ENCODE results near the gene LSM6.

LSM6 gene

GRCh38 chr4:146214238-146214637, 38.7 kb downstream of the LSM6 start, which contains the start of gene REELD1:
Gene REELD1 (plus strand): TSS chr4:146214538. CDS start chr4:146216953, 2,415 bp downstream.
- no peaks in the 10 kb centered on the region for H3K4me1 Mint-ChIP-seq
- H3K4me3 Mint-ChIP-seq = no peak within 1 kb of the TSS
- H3K27ac Mint-ChIP-seq = no peak within 1 kb of the TSS
- no peaks in the 10 kb centered on the region for H3K27me3 Mint-ChIP-seq
- no peaks in the 10 kb centered on the region for H3K9me3 Mint-ChIP-seq
- no peaks in the 10 kb centered on the region for H3K36me3 Mint-ChIP-seq

DNA sequence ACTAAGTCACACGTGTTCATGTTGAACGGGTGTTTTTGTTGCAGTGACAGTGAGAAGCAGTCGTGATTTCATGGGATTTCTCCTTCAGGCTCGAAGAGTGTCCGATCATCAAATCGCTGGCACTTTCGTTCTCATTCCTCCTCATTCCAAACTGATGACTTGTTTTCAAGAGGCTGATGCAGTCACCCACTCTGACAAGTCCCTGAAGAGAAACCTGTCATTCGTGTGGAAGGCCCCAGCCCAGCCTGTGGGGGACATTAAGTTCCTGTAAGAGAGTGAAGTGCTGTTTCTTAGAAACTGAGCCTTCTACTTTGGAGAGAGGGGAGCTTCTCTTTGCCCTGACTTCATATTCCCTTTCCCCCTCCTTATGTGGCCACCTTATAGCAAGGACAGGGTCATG, 46.8 kb downstream of the LSM6 start:
- H3K4me1 Mint-ChIP-seq = no peaks in the 10 kb centered on the region
- no peaks in the 10 kb centered on the region for H3K36me3 Mint-ChIP-seq
- H3K4me3 Mint-ChIP-seq = no peak overlapping the region
- H3K27ac Mint-ChIP-seq = no peak overlapping the region
- no peaks in the 10 kb centered on the region for H3K9me3 Mint-ChIP-seq
- H3K27me3 Mint-ChIP-seq = no peaks in the 10 kb centered on the region

- no peaks in the 10 kb centered on the region for H3K36me3 Mint-ChIP-seq
- no peaks in the 10 kb centered on the region for H3K27me3 Mint-ChIP-seq
- no peaks in the 10 kb centered on the region for H3K4me1 Mint-ChIP-seq
- no peak overlapping the region for H3K4me3 Mint-ChIP-seq
- no peak overlapping the region for H3K27ac Mint-ChIP-seq
- no peaks in the 10 kb centered on the region for H3K9me3 Mint-ChIP-seq
These were observed 48.9 kb downstream of the LSM6 start for GRCh38 chr4:146224326-146224966.

GRCh38 chr4:146229406-146229805, 53.9 kb downstream of the LSM6 start:
- H3K4me1 Mint-ChIP-seq = no peaks in the 10 kb centered on the region
- H3K4me3 Mint-ChIP-seq = no peak overlapping the region
- H3K36me3 Mint-ChIP-seq = no peaks in the 10 kb centered on the region
- no peaks in the 10 kb centered on the region for H3K9me3 Mint-ChIP-seq
- H3K27ac Mint-ChIP-seq = no peak overlapping the region
- H3K27me3 Mint-ChIP-seq = no peaks in the 10 kb centered on the region

- Mint-ChIP-seq H3K4me3 (no peak overlapping the region), H3K4me1 (no peaks in the 10 kb centered on the region), H3K27ac (no peak overlapping the region), H3K27me3 (no peaks in the 10 kb centered on the region), H3K9me3 (no peaks in the 10 kb centered on the region), H3K36me3 (no peaks in the 10 kb centered on the region)
These were observed 56.7 kb downstream of the LSM6 start for GRCh38 chr4:146232131-146232722.

- H3K27ac Mint-ChIP-seq = no peak overlapping the region
- no peak overlapping the region for H3K4me3 Mint-ChIP-seq
- peaks cover 1% of the 10 kb centered on the region for H3K27me3 Mint-ChIP-seq
- H3K9me3 Mint-ChIP-seq = no peaks in the 10 kb centered on the region
- H3K36me3 Mint-ChIP-seq = no peaks in the 10 kb centered on the region
- no peaks in the 10 kb centered on the region for H3K4me1 Mint-ChIP-seq
These were observed 60.2 kb downstream of the LSM6 start for GRCh38 chr4:146235654-146236177.

DNA sequence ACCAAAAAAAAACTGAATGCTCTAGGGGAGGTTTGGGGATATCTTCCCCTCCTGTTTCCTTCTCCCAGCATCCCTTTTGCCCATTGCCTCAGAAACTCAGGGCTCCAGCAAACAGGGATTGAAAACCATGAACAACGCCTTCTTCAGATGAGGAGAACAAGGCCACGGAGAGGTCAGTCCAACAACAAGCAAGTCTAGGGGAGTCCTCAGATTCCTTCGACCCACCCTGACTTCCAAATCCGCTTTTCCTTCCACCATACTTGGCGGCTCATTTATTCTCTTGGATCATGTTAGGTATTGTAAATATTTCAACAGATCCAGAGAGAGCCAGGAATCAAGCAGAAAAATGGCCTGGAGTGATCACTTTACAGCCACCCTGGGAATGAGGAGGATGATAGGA, 60.7 kb downstream of the LSM6 start:
- Mint-ChIP-seq H3K4me3 (no peak overlapping the region), H3K36me3 (no peaks in the 10 kb centered on the region)

GRCh38 chr4:146237092-146237491, 61.6 kb downstream of the LSM6 start:
- Mint-ChIP-seq H3K4me3 (no peak overlapping the region), H3K4me1 (peaks cover 3% of the 10 kb centered on the region), H3K27me3 (peaks cover 4% of the 10 kb centered on the region), H3K9me3 (no peaks in the 10 kb centered on the region), H3K27ac (no peak overlapping the region), H3K36me3 (no peaks in the 10 kb centered on the region)

More for the DNA sequence above, 60.7 kb downstream of the LSM6 start:
- Mint-ChIP-seq H3K27ac (no peak overlapping the region), H3K9me3 (no peaks in the 10 kb centered on the region), H3K27me3 (peaks cover 1% of the 10 kb centered on the region), H3K4me1 (no peaks in the 10 kb centered on the region)

- Mint-ChIP-seq H3K27me3 (peaks cover 4% of the 10 kb centered on the region), H3K27ac (no peak overlapping the region), H3K4me3 (no peak overlapping the region), H3K9me3 (no peaks in the 10 kb centered on the region), H3K4me1 (peaks cover 5% of the 10 kb centered on the region), H3K36me3 (no peaks in the 10 kb centered on the region)
These were observed 62.6 kb downstream of the LSM6 start for GRCh38 chr4:146238107-146238506.

Measured in activated naive CD4-positive, alpha-beta T cell treated with anti-CD3 and anti-CD28 coated beads, Interleukin-2, amount 50 U/mL, for 24 hours (primary cell).